ENCODE results near the gene MYO1D.

The MYO1D gene

DNA sequence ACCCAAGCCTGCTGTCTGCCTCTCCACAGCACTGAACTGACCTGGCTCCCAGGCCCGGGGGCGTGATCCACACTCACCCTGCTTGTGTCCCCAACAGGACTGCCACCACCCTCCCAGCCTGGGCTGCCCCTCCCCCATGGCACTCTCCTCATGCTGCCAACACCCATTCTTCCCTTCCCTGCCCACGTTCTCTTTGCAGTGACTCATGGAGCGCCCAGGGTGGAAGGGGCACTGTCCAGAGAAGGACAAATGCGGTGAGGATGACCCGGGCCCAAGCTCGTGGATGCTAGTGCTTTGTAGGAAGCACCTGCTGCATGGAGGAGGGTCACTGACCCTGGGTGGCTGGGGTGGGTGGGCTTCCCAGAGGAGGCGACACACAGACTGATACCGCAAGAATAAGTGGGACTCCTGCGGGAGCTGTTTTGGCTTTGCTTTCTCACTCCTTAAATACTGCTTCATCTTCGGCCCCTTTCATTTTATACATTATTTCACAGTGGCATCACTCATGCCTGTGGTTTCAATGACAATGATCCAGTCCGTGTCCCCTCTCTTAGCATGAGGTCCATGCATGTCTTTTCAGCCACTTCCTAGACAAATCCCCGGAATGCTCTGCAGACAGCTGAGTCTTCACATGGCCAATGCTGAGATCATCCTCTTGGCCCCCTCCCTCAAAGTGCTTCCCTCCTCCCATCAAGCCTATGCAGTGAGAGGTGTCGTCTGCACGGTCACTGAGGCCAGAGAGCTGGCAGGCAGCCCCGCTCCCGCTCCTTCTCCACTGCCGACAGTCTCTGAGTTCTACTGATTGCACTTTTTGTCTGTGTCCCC is 372.5 kb downstream of the MYO1D start:
- no peak for DNase-seq (ENCODE audit: low read depth)

DNA sequence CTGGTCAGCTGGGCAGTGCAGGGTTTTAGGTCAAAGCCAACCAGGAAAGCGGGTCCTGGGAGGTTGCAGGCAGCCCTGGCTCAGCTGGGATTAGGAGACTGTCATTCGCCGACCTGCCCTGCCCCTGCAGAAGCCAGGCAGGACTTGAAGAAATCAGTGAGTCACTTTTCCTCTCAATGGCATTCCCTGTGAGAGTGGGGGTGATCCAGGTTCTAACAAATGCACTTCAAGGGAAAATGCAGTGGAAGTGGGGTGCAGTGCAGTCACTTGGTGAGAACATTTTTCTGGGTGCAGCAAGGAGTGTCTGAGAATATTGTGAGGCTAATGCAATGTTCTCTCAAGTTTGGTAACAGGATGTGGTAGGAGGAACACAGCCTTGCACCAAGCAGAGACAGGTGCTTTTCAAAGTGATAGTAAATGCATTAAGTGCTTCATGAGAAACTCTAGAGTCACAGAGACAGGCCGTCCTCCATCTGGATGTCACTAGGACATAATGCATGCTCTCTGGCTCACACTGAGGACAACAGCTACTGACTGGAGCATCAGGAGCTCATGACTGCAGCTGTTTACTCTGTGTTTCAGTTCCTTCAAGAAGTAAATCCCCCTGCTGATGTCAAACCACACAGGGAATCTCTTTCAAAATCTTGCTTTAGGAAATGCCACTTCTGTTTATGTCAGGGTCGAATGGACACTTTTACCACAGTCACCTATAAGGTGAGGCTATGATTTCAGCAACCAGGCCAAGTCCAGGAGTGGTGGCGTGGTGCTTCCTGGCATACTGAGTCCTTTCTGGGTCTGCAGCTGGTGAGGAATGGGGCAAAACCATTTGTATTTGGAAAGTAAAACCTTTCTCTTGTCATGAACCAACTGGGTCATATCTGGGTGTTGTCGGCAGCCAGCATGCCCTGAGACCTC is 373.4 kb downstream of the MYO1D start:
- no peak for DNase-seq (ENCODE audit: low read depth)

DNA sequence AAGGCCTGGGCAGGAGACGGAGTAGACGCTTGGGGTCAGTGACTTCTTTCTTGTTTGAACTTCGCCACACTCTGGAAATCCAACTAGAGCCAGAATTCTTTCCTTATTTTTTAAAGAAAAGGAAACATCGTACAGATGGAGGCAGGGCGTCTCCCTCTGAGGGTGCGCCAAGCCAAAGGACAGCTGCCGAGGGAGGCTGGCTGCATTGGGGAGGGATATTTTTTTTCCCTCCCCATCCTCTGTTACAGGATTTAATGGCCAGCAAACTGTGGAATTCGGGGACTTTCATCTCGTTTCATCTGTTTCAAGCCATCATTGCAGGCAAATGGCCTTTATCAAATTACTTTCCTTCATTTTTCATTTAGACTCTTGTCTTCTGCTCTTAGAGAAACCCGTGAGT is 374.2 kb downstream of the MYO1D start:
- no peak for DNase-seq (ENCODE audit: low read depth)

DNA sequence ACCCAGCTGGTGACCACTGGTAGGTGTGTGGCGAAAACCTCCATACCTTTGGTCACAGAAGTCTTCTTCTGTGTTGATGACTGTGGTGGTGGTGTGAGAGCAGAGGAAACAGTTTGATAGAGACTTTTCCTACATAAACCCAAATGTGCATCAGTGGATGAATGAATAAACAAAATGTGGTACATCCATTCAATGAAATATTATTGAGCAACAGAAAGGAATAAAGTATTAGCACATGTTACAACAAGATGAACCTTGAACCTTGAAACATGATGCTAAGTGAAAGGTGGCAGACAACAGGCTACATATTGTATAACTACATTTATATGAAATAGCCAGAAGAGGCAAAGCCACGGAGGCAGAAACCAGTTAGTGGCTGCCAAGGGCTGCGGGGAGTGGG is 374.9 kb downstream of the MYO1D start:
- no peak for DNase-seq (ENCODE audit: low read depth)

DNA sequence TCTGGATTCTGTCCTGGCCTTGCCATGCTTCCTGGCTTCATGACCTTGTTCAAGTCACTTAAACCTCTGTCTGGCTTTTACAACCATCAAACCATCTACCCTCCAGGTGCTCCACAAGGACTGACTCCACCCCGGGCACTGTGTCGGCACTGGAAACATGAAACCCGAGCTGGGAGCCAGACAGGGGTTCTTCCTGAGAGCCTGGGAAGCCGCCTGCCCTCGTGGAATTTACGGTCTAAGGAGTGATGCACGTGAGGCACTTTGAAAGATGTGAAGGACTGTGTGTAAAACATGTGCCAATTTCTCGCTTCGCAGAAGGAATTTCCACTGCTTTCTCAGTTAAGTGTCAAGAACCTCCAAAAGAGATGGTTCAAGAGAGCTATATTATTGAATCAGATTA is 378.5 kb downstream of the MYO1D start:
- DNase-seq (ENCODE audit: low read depth): no peak

DNA sequence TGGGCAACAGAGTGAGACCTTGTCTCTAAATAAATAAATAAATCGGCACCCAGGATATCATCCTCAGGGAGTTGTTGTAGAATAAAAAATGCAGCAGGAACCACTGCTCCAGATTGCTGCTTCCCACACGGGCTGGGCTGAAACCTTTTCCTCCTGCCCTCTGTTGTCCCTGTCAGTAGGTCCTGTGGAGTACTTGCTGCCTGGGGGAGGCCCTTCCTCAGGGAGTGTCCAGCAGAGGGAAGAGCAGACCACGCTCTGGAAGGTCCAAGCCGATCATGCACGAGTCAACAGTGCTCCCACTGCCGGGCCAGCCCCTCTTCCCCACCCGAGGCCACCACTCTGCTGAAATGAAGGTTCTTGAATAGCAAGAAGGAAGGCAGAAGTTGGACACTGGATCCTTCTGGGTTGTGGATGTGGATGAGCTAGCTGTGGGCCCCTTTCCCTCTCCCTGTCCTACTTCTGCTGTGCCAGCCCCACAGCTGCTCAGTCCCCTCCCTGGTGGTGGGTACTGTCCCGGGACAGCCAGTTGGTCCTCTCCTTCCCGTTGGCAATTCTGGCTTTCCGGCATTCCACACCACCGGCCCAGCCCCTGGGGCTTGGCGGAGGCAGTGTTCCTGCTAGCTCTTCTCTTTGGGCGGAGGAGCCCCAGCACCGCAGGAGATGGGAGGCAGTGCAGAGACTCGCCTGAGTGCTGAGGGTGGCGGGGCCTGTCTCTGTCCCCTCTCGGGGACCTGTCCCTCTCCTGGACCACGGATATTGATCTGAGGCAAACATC is 379.3 kb downstream of the MYO1D start:
- DNase-seq (ENCODE audit: low read depth): no peak

DNA sequence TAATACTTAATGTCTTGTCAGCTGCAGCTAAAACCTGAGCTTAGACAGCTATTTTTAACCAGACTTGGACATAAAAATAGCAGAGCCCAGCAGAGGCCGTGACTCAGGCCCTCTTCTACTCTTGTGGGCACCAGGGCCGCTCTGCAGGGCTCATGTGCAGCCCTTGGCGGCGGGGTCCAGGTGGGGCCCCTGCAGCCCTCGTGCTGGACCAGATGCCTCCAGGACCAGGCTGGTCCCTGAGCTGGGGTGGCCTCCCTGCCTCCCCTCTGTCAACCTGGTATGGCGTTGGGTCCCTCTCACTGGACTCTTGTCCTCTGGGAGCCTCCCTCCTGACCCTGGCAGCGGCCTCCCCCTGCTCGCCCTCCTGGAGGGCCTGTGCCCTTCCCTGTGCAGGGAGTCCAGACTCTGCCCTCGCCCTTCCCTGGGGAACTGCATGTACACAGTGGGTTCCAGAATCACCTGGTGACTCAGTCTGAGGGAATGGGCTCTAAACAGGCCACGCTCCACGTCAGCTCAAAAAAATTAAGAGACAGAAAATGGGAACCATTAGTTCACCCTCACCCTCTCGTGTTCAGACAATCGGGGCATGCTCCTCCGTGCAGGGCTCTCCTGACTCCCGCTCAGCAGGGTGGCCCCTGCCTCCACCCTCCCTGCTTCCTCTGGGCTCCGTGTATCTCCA is 380.4 kb downstream of the MYO1D start:
- peak; percentile 86 for DNase-seq (ENCODE audit: low read depth)

DNA sequence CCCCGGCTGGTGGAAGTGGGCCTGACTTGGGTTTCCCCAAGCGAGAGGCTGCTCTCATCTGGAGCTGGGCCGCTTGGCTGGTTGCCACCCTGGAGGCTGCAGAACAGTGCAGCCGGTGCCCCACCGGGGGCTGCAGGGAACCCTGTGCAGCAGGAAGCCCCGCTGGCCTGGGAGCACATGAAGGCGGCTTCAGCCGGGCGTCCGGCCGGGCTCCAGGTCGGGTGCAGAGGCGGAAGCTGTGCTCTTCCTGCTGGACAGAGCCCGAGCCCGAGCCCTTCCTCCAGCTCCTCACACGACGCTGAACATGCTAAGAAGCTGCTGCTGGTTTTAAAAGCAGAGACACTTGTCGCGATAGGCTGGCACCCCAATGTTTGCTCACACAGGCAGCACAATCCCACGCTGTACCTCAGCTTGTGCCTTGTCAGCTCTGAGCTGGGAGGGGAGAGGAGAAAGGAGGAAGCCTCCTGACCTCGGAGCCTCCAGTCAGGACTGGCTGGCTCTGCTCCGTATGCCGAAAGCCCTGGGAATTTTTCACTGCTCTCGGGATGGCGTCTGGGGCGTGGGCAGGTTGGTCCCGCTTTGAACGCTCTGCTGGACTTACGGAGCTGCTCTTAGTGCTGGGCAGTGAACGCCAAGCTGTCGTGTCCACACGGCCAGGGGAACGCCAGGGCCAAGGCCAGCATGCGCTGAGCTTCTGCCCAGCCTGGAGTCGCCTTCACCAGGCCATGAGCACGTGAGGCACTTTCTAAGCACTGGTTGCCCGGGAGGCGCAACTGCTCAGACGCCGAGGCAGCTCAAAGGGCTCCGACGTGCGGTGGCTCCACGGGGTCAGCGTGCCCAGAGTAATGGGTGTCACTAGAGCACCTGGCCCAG is 381.3 kb downstream of the MYO1D start:
- DNase-seq (ENCODE audit: low read depth): no peak

DNA sequence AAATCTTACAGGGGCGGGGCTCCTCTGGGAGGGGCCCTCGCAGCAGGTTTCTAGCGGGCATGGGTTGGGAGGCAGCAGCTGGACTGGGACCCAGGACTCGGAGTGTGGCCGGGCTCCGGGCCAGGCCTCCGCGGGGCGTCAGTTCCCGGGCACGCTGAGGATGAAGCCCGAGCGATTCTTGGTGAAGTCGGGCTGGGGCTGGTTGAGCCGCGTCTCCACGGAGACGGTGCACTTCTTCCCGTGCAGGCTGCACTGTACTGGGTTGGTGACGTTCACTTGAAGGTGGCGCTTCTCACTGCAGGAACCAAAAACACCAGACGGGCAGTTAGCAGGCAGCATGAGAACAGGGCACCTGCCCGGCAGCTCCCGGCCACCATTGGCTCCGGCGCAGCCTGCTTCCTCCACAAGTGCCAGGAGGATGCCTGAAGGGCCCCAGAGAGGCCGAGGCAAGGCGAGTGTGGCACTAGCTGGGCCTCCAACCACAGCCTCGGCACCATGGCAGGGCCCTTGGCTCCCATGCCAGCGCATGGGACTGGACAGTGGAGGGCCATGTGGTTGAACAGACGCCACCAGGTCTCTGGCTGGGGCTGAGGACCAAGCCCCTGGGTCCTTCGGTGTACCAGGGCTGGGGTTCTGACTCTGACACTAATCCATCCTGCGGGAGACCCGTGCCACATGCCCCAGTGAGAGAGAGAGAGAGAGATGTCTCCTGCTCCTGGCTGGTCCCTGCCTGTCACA is 382.1 kb downstream of the MYO1D start:
- DNase-seq (ENCODE audit: low read depth): no peak

DNA sequence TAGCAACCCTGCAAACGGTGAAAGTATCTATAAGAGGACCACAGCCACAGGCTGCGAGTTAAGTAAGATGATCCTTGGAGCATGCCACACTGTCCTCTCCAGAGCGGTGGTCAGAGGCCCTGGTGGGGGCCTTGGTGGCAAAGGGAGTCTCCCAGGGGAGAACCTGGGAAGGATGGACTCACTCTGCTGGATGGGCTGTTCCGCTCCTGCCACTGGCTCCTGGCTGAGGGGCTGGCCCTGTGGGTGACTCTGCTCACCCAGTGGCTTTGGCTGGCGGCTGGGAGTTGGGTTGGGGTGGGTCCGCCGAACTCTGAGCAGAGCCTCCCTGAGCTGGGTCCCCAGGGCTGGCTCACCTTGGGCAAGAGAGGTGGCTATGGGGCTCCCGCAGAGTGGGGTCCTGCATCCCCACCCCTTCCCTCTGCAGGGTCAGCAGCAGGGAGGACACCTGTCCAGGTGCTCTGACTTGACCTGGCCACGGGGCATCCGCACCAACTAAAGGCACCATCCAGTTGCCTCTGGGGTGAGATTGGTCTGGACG is 382.9 kb downstream of the MYO1D start:
- no peak for DNase-seq (ENCODE audit: low read depth)

DNA sequence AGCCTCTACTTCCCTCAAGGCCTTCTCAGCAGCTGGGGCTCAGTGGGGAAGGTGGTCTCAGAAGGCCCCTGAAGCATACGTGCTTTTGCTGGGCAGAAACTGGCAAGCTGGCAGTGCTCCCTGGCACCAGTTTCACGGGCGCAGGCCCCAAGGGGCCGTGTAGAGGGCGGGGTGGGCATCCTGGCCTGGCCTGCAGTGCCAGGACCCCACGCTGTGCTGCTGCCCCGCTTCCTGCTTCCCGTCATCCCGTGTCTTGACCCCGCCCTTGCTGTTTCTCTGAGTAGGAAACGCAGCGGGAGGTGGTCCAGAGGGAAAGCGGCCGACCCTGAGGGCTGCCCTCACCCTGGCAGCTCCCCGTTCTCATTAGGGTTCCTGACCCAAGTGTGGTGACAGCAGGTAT is 383.4 kb downstream of the MYO1D start:
- DNase-seq (ENCODE audit: low read depth): no peak

DNA sequence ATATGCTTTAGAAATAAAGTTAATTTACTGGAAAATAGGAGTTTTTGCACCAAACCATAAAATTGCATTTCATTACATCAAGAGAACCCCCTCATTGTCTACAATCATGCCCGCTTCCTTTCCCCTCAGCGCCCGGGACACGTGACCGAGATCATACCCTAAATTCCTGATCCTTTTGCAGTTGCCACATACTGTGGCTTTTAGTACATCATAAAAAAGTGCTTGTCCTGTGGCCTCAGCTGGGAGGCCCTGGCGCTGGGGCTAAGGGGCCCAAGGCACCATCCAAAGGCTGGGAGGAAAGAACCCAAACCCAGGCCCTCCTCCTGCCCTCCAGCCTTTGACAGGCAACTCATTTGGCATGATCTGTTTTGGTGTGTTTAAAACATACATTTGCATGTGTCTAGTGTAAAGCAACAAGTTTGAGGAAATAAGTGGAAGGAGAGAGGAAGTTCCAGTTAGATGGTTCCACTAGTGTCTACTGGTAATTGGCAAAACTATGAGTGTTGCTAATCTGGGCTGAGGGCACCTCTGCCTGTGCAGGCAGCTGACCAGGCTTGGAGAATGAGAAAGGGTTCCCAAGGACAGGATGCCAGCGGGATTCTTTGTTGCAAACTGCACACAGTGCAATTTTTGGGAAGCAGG is 384.2 kb downstream of the MYO1D start:
- DNase-seq (ENCODE audit: low read depth): no peak

DNA sequence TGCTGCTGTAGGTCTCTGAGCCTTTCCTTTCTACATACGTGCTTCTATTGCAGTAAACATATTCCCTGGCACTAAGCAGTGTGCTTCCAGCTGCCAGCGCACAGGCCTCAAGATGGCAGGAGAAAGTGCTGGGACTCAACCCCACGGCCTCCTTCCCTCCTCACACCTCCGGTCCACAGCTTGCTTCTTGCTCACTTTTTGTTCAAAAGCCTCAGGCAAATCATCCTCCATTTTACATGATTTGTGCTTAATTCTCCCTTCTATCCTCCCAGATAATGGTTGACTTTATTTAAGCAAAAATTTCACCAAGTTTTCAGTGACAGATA is 384.7 kb downstream of the MYO1D start:
- no peak for DNase-seq (ENCODE audit: low read depth)

DNA sequence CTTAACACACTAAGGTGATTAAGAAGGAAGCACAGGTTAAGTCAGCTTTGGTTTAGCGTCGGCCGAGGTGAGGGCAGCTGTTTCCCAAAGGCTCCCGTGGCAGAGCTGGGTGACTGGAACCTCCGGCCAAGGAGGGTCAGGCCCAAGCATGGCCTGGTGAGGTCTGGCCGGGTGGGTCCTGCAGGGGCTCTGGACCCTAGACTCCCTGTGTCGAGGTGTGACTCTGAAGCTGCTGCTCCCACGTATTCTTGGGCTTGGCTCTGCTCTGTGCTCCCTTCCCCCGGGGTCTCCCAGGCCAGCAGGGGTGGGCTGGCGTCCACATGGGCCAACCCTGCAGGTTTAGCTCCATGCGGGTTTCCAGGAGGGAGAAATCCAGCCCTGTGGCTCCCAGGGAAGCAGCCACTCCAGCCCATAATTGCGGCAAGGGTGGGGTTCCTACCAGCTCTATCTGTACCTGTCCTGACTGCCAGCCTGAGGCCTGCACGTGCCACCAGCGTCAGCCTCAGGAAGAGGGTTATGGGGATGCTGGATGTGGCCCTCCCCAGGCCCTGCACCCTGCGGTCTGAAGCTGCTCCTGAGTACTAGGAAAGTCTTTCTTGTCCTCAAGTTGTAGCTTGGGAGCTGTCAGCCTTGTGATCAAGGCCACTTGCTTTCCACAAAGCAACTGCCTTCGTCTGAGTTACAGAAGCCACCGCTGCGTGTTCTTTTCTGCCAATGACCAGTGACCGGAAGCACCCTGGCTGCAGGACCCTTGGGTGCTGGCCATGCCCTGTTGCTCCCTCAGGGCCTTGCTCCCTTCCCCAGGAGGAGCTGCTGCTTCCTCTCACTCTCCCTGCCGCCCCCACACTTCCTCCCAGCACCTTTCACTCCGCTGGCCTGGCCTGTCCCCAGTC is 385.3 kb downstream of the MYO1D start:
- no peak for DNase-seq (ENCODE audit: low read depth)

DNA sequence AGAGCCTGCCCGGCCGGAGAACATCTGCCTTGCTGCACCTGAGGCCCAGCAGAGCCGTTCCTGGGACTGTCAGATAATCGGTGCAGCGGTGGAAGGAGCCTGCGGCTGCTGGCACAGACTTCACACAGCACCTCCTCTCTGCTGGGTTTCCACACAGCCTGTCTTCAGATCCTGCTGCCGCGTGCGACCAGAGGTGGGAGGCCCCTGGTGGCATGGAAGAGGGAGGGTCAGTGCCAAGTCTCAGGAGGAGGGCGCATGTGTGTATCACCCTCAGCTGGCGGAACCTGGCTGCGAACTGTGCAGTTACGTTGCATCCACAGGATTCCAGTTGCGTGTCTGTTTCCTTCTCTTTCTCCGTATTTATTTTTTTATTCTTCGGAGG is 386.8 kb downstream of the MYO1D start:
- no peak for DNase-seq (ENCODE audit: low read depth)

DNA sequence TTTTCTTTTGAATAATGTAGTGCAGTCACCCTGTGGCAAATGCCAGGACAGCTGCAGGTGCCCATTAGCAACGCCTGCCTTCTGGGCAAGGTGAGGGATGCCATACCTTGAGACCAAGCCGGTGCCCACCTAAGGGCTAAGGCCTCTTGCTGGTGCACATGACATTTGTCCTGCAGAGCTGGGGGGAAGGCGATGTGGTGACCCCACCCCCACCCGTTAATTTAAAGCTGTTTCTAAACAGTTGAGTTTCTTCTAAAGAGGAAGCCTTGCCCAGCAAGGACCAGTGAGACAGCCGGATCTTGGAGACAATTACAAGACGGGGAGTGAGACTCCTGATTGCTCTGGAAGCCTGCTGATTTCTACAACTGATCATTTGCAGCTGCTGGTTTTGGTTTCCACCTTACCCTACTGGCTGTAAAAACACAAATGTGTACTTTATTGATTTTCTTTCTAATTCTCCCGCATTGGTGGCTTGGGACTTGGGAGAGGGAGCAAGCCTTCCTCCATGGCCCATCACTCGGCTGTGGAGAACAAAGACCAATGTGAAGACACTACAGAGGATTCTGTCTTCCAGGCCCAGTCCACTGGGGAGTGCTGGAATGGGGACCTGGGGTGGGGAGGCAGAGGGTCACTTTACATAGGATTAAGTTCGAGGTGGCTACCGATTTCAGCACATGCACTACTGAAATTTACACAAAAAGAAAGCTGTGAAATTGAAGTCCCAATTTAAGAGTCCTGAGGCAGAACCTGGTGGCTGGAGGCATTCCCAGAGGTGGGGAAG is 387.4 kb downstream of the MYO1D start:
- no peak for DNase-seq (ENCODE audit: low read depth)

DNA sequence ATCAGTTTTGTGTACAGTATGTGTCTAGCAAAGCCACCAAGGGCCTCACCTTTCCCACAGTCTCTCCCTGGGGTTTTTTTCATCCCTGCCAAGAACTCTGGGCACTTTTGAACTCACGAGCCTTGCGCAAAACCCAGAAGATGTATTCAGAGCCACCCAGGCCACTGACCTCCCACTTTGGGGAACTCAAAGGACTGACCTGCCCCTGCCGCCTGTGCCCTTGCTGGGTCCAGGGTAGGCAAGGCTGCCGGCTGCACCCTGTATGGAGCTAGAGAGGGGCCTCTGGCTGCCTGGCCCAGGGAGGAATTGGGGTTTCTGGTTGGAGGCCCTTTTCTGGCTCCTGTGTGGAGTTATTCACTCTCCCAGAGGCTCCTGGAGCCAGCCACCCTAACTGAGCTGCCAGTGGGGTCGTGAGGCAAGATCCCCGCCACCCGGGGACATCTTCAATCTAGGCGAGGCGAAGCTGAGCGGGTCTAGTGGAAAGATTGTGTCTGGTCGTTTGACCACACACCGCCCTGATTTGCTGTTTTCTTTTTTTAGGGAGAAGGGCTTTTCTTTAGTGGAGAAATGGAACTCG is 388.2 kb downstream of the MYO1D start:
- DNase-seq (ENCODE audit: low read depth): no peak

Data from HS-27A (cell line).